GM23338 (cell line): ENCODE results near the gene TXNL4B. TPM values are rescaled to one million over a fixed set of nuclear protein-coding genes. Genes with fewer than 3 reads are reported as not detected.
A peak's percentile ranks its signal among the peaks of the same experiment; 100 is the strongest.

Source experiments
- ATAC-seq: fragments of 200-7000 bp; cut with Tn5 transposase; 3 replicates; pipeline ENCODE4 v1.9.1; 2020
- DNase-seq: peaks from one replicate; pipeline ENCODE4 v3.0.0-alpha.2; 2015; ENCODE audit warnings: low spot score
- H2AFZ ChIP-seq: fragments of 200-600 bp; sonication (generic); 2 replicates; pipeline ENCODE4 v1.8.0; 2016; ENCODE audit warnings: antibody characterized with exemption, mild to moderate bottlenecking, moderate library complexity
- H3F3A ChIP-seq: fragments of 200-600 bp; sonication (generic); replicated peaks from 2 replicates; pipeline ENCODE4 v1.8.0; 2017; ENCODE audit warnings: antibody characterized with exemption, mixed run types, low read depth
- H3K27ac ChIP-seq: fragments of 200-600 bp; sonication (generic); 2 replicates; pipeline ENCODE4 v1.6.1; 2016; ENCODE audit warnings: low read depth
- H3K27me3 ChIP-seq: fragments of 200-600 bp; sonication (generic); 2 replicates; pipeline ENCODE4 v1.8.0; 2016; ENCODE audit warnings: mild to moderate bottlenecking, mixed run types, moderate library complexity; ENCODE audit not compliant: insufficient read depth
- H3K36me3 ChIP-seq: fragments of 200-600 bp; sonication (generic); 2 replicates; pipeline ENCODE4 v1.8.0; 2016; ENCODE audit warnings: mild to moderate bottlenecking; ENCODE audit not compliant: insufficient read depth
- H3K4me1 ChIP-seq: fragments of 200-600 bp; sonication (generic); 2 replicates; pipeline ENCODE4 v1.8.0; 2016; ENCODE audit warnings: mild to moderate bottlenecking, moderate library complexity; ENCODE audit not compliant: insufficient read depth
- H3K4me2 ChIP-seq: fragments of 200-600 bp; sonication (generic); 2 replicates; pipeline ENCODE4 v1.7.1; 2017; ENCODE audit warnings: mixed run types
- H3K4me3 ChIP-seq: fragments of 200-600 bp; sonication (generic); 2 replicates; pipeline ENCODE4 v1.6.1; 2016; ENCODE audit warnings: mixed run types
- H3K79me2 ChIP-seq: fragments of 200-600 bp; sonication (generic); replicated peaks from 2 replicates; pipeline ENCODE4 v1.8.0; 2017; ENCODE audit warnings: mild to moderate bottlenecking; ENCODE audit not compliant: insufficient read depth
- H3K9me2 ChIP-seq: fragments of 200-600 bp; sonication (generic); 2 replicates; pipeline ENCODE4 v1.8.0; 2017; ENCODE audit not compliant: insufficient read depth
- H4K20me1 ChIP-seq: fragments of 200-600 bp; sonication (generic); replicated peaks from 2 replicates; pipeline ENCODE4 v1.8.0; 2017; ENCODE audit warnings: mild to moderate bottlenecking; ENCODE audit not compliant: insufficient read depth
- H3K27ac Mint-ChIP-seq: 2 replicates; pipeline ENCODE4 v1.8.0; 2020; ENCODE audit warnings: inconsistent platforms, mild to moderate bottlenecking, moderate library complexity, mixed read lengths
- H3K27me3 Mint-ChIP-seq: 3 replicates; pipeline ENCODE4 v1.8.0; 2022; ENCODE audit warnings: low read depth, mild to moderate bottlenecking, moderate library complexity, mixed read lengths, inconsistent platforms; ENCODE audit not compliant: insufficient read depth, poor library complexity
- H3K36me3 Mint-ChIP-seq: 3 replicates; pipeline ENCODE4 v1.8.0; 2021; ENCODE audit warnings: low read depth, mild to moderate bottlenecking, inconsistent platforms, moderate library complexity, mixed read lengths
- H3K4me1 Mint-ChIP-seq: 3 replicates; pipeline ENCODE4 v1.8.0; 2020; ENCODE audit warnings: mild to moderate bottlenecking, inconsistent platforms, mixed read lengths
- H3K4me3 Mint-ChIP-seq: 3 replicates; pipeline ENCODE4 v1.8.0; 2021; ENCODE audit warnings: moderate library complexity, mild to moderate bottlenecking, inconsistent platforms, mixed read lengths
- H3K9me3 Mint-ChIP-seq: 3 replicates; pipeline ENCODE4 v1.8.0; 2020; ENCODE audit warnings: moderate library complexity, mild to moderate bottlenecking, inconsistent platforms, mixed read lengths
- CREB1 ChIP-seq: fragments of 250-450 bp; sonication (Bioruptor Pico); IDR thresholded peaks from 2 replicates; pipeline ENCODE4 v1.5.0; 2020; ENCODE audit warnings: low read depth, mild to moderate bottlenecking, moderate library complexity
- EZH2 ChIP-seq: fragments of 200-600 bp; sonication (generic); IDR thresholded peaks from one replicate; pipeline ENCODE4 v1.8.0; 2017; ENCODE audit warnings: antibody characterized with exemption, mild to moderate bottlenecking, low read depth; ENCODE audit not compliant: unreplicated experiment
- JUNB ChIP-seq: IDR thresholded peaks from one replicate; pipeline ENCODE4 v1.6.1; 2016; ENCODE audit warnings: antibody characterized with exemption; ENCODE audit not compliant: unreplicated experiment
- NANOG ChIP-seq: IDR thresholded peaks from 2 replicates; pipeline ENCODE4 v1.6.1; 2016; ENCODE audit warnings: antibody characterized with exemption, borderline replicate concordance
- STAT1 ChIP-seq: IDR thresholded peaks from one replicate; pipeline ENCODE4 v1.6.1; 2016; ENCODE audit warnings: antibody characterized with exemption; ENCODE audit not compliant: unreplicated experiment
- ZNF331 ChIP-seq: fragments of 250-450 bp; sonication (Bioruptor Pico); IDR thresholded peaks from 2 replicates; pipeline ENCODE4 v1.5.0; 2020; ENCODE audit warnings: low read depth, mild to moderate bottlenecking, moderate library complexity
- polyA plus RNA-seq: library from polyadenylated mRNA; unstranded; fragments of >200 nt; fragmentation: Nextera tagmentation; extraction: Ambion mirVana; gene quantifications from 2 replicates; pipeline ENCODE4 v1.2.1, GENCODE V29; 2016
- total RNA-seq: library from RNA; depleted of rRNA; stranded (reverse); fragments of >200 nt; shearing (Covaris generic); gene quantifications from 2 replicates; pipeline ENCODE4 v1.2.3, GENCODE V29; 2014
- TF ChIP-seq, protein P1 (sequence below): fragments of 250-450 bp; sonication (Bioruptor Pico); IDR thresholded peaks from 2 replicates; pipeline ENCODE4 v1.5.0; 2020; ENCODE audit warnings: mild to moderate bottlenecking, moderate library complexity
- TF ChIP-seq, protein P2 (sequence below): IDR thresholded peaks from one replicate; pipeline ENCODE4 v1.6.1; 2018; ENCODE audit warnings: antibody characterized with exemption; ENCODE audit not compliant: unreplicated experiment
- TF ChIP-seq, protein P3 (sequence below): IDR thresholded peaks from 2 replicates; pipeline ENCODE4 v1.6.1; 2016; ENCODE audit warnings: antibody characterized with exemption
- TF ChIP-seq, protein P4 (sequence below), 2 experiments: fragments of 200-600 bp in 1 of 2; sonication (generic) in 1 of 2; conservative IDR thresholded peaks; 2 replicates each; pipeline versions ENCODE4 v1.5.1 to v1.6.1; 2016 to 2017; ENCODE audit warnings: antibody characterized with exemption in 2 of 2, low read depth in 2 of 2, mild to moderate bottlenecking in 2 of 2, moderate library complexity in 1 of 2

The TXNL4B gene
- total and polyA plus RNA-seq, 2 experiments from 2014 or later = 3.7 to 8.9 TPM

DNA sequence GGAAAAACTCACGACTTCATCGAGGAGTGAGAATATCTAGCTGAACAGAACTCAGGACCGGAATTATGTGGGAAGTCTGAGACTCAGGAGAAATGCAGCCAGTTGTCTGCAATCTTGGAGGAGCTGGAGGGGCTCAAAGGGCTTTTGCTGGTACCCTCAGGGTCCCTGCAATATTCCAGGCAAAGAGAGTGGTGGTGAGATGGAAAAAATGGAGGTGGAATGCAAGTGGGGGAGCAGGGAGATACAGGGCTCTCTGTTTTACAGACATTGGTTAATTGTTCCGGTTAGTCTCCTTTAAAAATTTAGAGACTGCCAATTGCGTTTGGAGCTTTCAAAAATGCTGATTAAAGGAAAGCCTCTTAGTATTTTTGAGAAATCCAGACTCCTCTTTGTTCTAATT, 57.3 kb downstream of the TXNL4B start:
- Histone ChIP-seq H3K79me2 (no peaks in the 10 kb centered on the region), H4K20me1 (no peaks in the 10 kb centered on the region), H3K4me1 (peaks cover 9% of the 10 kb centered on the region; the same call in 1 of the 2 replicates), H3K27ac (no peak overlapping the region), H3K9me2 (0 out of 2 replicates have a peak, but pooled peaks cover under 1% of the 10 kb centered on the region), H3K27me3 (no peaks in the 10 kb centered on the region), H3K4me2 (no peak overlapping the region), H2AFZ (no peak overlapping the region), H3F3A (no peaks in the 10 kb centered on the region), H3K4me3 (no peak overlapping the region), H3K36me3 (no peaks in the 10 kb centered on the region)
- Mint-ChIP-seq H3K4me1 (peaks cover 9% of the 10 kb centered on the region), H3K4me3 (no peak overlapping the region), H3K36me3 (no peaks in the 10 kb centered on the region), H3K9me3 (no peaks in the 10 kb centered on the region), H3K27me3 (peaks cover 2% of the 10 kb centered on the region), H3K27ac (no peak overlapping the region)
- TF ChIP-seq, protein P1, sequence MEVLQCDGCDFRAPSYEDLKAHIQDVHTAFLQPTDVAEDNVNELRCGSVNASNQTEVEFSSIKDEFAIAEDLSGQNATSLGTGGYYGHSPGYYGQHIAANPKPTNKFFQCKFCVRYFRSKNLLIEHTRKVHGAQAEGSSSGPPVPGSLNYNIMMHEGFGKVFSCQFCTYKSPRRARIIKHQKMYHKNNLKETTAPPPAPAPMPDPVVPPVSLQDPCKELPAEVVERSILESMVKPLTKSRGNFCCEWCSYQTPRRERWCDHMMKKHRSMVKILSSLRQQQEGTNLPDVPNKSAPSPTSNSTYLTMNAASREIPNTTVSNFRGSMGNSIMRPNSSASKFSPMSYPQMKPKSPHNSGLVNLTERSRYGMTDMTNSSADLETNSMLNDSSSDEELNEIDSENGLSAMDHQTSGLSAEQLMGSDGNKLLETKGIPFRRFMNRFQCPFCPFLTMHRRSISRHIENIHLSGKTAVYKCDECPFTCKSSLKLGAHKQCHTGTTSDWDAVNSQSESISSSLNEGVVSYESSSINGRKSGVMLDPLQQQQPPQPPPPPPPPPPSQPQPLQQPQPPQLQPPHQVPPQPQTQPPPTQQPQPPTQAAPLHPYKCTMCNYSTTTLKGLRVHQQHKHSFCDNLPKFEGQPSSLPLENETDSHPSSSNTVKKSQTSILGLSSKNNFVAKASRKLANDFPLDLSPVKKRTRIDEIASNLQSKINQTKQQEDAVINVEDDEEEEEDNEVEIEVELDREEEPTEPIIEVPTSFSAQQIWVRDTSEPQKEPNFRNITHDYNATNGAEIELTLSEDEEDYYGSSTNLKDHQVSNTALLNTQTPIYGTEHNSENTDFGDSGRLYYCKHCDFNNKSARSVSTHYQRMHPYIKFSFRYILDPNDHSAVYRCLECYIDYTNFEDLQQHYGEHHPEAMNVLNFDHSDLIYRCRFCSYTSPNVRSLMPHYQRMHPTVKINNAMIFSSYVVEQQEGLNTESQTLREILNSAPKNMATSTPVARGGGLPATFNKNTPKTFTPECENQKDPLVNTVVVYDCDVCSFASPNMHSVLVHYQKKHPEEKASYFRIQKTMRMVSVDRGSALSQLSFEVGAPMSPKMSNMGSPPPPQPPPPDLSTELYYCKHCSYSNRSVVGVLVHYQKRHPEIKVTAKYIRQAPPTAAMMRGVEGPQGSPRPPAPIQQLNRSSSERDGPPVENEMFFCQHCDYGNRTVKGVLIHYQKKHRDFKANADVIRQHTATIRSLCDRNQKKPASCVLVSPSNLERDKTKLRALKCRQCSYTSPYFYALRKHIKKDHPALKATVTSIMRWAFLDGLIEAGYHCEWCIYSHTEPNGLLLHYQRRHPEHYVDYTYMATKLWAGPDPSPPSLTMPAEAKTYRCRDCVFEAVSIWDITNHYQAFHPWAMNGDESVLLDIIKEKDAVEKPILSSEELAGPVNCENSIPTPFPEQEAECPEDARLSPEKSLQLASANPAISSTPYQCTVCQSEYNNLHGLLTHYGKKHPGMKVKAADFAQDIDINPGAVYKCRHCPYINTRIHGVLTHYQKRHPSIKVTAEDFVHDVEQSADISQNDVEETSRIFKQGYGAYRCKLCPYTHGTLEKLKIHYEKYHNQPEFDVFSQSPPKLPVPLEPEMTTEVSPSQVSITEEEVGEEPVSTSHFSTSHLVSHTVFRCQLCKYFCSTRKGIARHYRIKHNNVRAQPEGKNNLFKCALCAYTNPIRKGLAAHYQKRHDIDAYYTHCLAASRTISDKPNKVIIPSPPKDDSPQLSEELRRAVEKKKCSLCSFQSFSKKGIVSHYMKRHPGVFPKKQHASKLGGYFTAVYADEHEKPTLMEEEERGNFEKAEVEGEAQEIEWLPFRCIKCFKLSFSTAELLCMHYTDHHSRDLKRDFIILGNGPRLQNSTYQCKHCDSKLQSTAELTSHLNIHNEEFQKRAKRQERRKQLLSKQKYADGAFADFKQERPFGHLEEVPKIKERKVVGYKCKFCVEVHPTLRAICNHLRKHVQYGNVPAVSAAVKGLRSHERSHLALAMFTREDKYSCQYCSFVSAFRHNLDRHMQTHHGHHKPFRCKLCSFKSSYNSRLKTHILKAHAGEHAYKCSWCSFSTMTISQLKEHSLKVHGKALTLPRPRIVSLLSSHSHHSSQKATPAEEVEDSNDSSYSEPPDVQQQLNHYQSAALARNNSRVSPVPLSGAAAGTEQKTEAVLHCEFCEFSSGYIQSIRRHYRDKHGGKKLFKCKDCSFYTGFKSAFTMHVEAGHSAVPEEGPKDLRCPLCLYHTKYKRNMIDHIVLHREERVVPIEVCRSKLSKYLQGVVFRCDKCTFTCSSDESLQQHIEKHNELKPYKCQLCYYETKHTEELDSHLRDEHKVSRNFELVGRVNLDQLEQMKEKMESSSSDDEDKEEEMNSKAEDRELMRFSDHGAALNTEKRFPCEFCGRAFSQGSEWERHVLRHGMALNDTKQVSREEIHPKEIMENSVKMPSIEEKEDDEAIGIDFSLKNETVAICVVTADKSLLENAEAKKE = no peak
- TF ChIP-seq STAT1 = no peak
- TF ChIP-seq, protein P2, sequence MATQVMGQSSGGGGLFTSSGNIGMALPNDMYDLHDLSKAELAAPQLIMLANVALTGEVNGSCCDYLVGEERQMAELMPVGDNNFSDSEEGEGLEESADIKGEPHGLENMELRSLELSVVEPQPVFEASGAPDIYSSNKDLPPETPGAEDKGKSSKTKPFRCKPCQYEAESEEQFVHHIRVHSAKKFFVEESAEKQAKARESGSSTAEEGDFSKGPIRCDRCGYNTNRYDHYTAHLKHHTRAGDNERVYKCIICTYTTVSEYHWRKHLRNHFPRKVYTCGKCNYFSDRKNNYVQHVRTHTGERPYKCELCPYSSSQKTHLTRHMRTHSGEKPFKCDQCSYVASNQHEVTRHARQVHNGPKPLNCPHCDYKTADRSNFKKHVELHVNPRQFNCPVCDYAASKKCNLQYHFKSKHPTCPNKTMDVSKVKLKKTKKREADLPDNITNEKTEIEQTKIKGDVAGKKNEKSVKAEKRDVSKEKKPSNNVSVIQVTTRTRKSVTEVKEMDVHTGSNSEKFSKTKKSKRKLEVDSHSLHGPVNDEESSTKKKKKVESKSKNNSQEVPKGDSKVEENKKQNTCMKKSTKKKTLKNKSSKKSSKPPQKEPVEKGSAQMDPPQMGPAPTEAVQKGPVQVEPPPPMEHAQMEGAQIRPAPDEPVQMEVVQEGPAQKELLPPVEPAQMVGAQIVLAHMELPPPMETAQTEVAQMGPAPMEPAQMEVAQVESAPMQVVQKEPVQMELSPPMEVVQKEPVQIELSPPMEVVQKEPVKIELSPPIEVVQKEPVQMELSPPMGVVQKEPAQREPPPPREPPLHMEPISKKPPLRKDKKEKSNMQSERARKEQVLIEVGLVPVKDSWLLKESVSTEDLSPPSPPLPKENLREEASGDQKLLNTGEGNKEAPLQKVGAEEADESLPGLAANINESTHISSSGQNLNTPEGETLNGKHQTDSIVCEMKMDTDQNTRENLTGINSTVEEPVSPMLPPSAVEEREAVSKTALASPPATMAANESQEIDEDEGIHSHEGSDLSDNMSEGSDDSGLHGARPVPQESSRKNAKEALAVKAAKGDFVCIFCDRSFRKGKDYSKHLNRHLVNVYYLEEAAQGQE = no peak
- TF ChIP-seq NANOG = no peak
- TF ChIP-seq, protein P3, sequence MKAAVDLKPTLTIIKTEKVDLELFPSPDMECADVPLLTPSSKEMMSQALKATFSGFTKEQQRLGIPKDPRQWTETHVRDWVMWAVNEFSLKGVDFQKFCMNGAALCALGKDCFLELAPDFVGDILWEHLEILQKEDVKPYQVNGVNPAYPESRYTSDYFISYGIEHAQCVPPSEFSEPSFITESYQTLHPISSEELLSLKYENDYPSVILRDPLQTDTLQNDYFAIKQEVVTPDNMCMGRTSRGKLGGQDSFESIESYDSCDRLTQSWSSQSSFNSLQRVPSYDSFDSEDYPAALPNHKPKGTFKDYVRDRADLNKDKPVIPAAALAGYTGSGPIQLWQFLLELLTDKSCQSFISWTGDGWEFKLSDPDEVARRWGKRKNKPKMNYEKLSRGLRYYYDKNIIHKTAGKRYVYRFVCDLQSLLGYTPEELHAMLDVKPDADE = no peak
- no peak for TF ChIP-seq EZH2
- no peak for TF ChIP-seq JUNB
- TF ChIP-seq CREB1 (CRISPR knock-in tag) = no peak
- TF ChIP-seq, protein P4, sequence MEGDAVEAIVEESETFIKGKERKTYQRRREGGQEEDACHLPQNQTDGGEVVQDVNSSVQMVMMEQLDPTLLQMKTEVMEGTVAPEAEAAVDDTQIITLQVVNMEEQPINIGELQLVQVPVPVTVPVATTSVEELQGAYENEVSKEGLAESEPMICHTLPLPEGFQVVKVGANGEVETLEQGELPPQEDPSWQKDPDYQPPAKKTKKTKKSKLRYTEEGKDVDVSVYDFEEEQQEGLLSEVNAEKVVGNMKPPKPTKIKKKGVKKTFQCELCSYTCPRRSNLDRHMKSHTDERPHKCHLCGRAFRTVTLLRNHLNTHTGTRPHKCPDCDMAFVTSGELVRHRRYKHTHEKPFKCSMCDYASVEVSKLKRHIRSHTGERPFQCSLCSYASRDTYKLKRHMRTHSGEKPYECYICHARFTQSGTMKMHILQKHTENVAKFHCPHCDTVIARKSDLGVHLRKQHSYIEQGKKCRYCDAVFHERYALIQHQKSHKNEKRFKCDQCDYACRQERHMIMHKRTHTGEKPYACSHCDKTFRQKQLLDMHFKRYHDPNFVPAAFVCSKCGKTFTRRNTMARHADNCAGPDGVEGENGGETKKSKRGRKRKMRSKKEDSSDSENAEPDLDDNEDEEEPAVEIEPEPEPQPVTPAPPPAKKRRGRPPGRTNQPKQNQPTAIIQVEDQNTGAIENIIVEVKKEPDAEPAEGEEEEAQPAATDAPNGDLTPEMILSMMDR (conservative IDR thresholded peaks at IDR 0.05; ENCODE audit: low read depth in 2 of 2) = no peak
- no peak for TF ChIP-seq ZNF331 (CRISPR knock-in tag)
- no peak; the same call in 2 of the 3 replicates for ATAC-seq
- DNase-seq = peak; percentile 20
